Measurements from ENCODE around the gene MAD2L2. TPM values are rescaled to one million over a fixed set of nuclear protein-coding genes. Genes with fewer than 3 reads are reported as not detected.

Gene MAD2L2
- 29.1 and 31.9 TPM in 2 replicates for total RNA-seq

DNA sequence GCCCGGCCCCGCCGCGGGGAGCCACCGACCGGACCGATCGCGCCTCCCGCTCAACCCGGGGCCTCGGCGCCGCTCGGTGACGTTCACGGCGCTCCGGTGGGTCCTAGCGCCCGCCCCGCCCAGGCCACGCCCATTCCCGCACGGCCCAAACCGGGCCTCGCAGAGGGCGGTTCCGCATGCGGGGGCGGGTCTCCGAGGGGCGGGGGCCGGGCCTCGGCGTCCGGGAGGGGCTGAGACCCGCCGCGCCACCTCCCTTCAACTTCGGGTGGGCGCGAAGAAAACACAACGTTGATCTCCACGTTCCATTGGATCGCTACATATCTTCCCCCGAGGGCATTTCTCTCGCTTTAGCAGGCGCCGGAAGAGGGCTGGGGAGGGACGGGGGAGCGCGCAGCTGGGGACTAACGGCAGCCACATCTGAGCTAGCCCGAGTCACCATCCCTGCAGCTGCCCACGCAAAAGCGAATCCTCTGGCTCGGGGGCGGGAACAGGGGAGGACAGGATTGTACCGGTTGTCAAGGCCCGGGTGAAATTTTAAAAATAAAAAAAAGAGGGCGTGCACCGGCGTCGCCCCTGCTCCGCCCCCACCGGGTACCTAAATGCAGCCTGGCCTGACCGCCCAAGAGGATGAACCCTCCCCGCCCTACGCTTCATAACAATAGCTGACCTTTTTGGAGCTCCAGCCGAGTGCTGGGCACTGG lies at the start of gene MAD2L2:
TSS of gene MAD2L2 (minus strand) at position 78 of the 701 bp plus-strand sequence. CDS start 547 bp downstream, outside the sequence.

GRCh38 chr1:11691302-11691914 lies 10.5 kb upstream of the MAD2L2 start, which contains the start of gene DRAXIN:
TSS of gene DRAXIN (plus strand) at chr1:11691710. CDS start at chr1:11706259, 14,549 bp downstream.

GRCh38 chr1:11654137-11654938 lies 26.6 kb downstream of the MAD2L2 start, which contains the start of the genes FBXO2 and FBXO44:
TSS of gene FBXO2 (minus strand) at chr1:11654429. CDS start at chr1:11654340, 89 bp downstream.
TSS of gene FBXO44 (plus strand) at chr1:11654877. CDS start at chr1:11655836, 959 bp downstream.

Other genes starting within 250 kb of the MAD2L2 start
- under 0.01 and 0.06 TPM in 2 replicates for gene DISP3, start 202.0 kb downstream of the MAD2L2 start, total RNA-seq
- gene FBXO2, start 26.7 kb downstream of the MAD2L2 start, total RNA-seq: 0.32 and 3.7 TPM in 2 replicates
- gene FBXO44, start 26.3 kb downstream of the MAD2L2 start, total RNA-seq: 6.8 and 9.6 TPM in 2 replicates
- gene FBXO6, start 16.9 kb downstream of the MAD2L2 start, total RNA-seq: 1.1 and 2.6 TPM in 2 replicates
- 0.32 and 0.69 TPM in 2 replicates for gene DRAXIN, start 10.6 kb upstream of the MAD2L2 start, total RNA-seq
- 31.6 and 39.3 TPM in 2 replicates for gene AGTRAP, start 55.0 kb upstream of the MAD2L2 start, total RNA-seq
- gene C1orf167, start 81.0 kb upstream of the MAD2L2 start, total RNA-seq: 0.16 and 0.19 TPM in 2 replicates
- gene MTHFR, start 124.8 kb upstream of the MAD2L2 start, total RNA-seq: 18.1 and 32.9 TPM in 2 replicates
- gene CLCN6, start 125.0 kb upstream of the MAD2L2 start, total RNA-seq: 6.0 and 11.5 TPM in 2 replicates
- gene NPPA, start 166.6 kb upstream of the MAD2L2 start, total RNA-seq: not detected in 2 replicates
- not detected in 2 replicates for gene NPPB, start 177.8 kb upstream of the MAD2L2 start, total RNA-seq
- 36.1 and 54.6 TPM in 2 replicates for gene KIAA2013, start 245.3 kb upstream of the MAD2L2 start, total RNA-seq